CD4-positive, alpha-beta T cell (primary cell): ENCODE data around the gene RFC3. TPM values are rescaled to one million over a fixed set of nuclear protein-coding genes. Genes with fewer than 3 reads are reported as not detected.

Experiments used
- ATAC-seq: fragments of 200-7000 bp; cut with Tn5 transposase; one replicate; pipeline ENCODE4 v1.10.0; 2022; ENCODE audit warnings: mild to moderate bottlenecking; ENCODE audit not compliant: poor library complexity
- CTCF ChIA-PET: fragments of 350-600 bp; sonication (Branson Sonifier 250); formaldehyde crosslinking; loops from one replicate; lab custom pipeline; 2021; ENCODE audit warnings: antibody characterized with exemption, inconsistent platforms; lab: Charles Lee
- POLR2A ChIA-PET: fragments of 350-600 bp; sonication (Branson Sonifier 250); formaldehyde crosslinking; loops from one replicate; lab custom pipeline; 2021; ENCODE audit warnings: antibody characterized with exemption, inconsistent platforms; lab: Charles Lee
- DNase-seq, 14 experiments: peaks; one replicate each; pipeline ENCODE4 v3.0.0-alpha.2; 2013 to 2020; ENCODE audit warnings: mixed read lengths in 2 of 14
- H3K27ac ChIP-seq, 2 donors: one replicate each; pipeline versions ENCODE4 v1.5.1 to v1.7.0; 2013; ENCODE audit warnings: low read length in 2 of 2, low read depth in 1 of 2, mild to moderate bottlenecking in 1 of 2
- H3K27me3 ChIP-seq, 2 experiments: 1 replicate in 1 of 2; 2 replicates in 1 of 2; pipeline versions ENCODE4 v1.6.1 to v1.7.0; 2013; ENCODE audit warnings: low read length in 2 of 2, control low read depth in 1 of 2, mild to moderate bottlenecking in 1 of 2, moderate library complexity in 1 of 2; ENCODE audit not compliant: insufficient read depth in 2 of 2, control insufficient read depth in 1 of 2
- H3K36me3 ChIP-seq: one replicate; pipeline ENCODE4 v1.6.1; 2013; ENCODE audit warnings: low read length, control low read depth; ENCODE audit not compliant: insufficient read depth
- H3K4me1 ChIP-seq: one replicate; pipeline ENCODE4 v1.6.1; 2013; ENCODE audit warnings: low read length, control low read depth; ENCODE audit not compliant: insufficient read depth
- H3K4me3 ChIP-seq: one replicate; pipeline ENCODE4 v1.5.1; 2013; ENCODE audit warnings: mild to moderate bottlenecking, low read length, moderate library complexity
- H3K9me3 ChIP-seq, 2 experiments: 1 replicate in 1 of 2; 2 replicates in 1 of 2; pipeline versions ENCODE4 v1.6.1 to v1.7.0; 2013; ENCODE audit warnings: low read length in 2 of 2, mild to moderate bottlenecking in 2 of 2, control low read depth in 1 of 2, moderate library complexity in 1 of 2; ENCODE audit not compliant: control insufficient read depth in 1 of 2, insufficient read depth in 1 of 2
- H3K27ac Mint-ChIP-seq: one replicate; pipeline ENCODE4 v1.8.0; 2020; ENCODE audit warnings: mixed read lengths
- H3K27me3 Mint-ChIP-seq: one replicate; pipeline ENCODE4 v1.8.0; 2021; ENCODE audit warnings: mixed read lengths
- H3K36me3 Mint-ChIP-seq: one replicate; pipeline ENCODE4 v1.8.0; 2021; ENCODE audit warnings: low read depth, mixed read lengths
- H3K4me1 Mint-ChIP-seq: one replicate; pipeline ENCODE4 v1.8.0; 2021; ENCODE audit warnings: low read depth, mixed read lengths
- H3K4me3 Mint-ChIP-seq: one replicate; pipeline ENCODE4 v1.8.0; 2020; ENCODE audit warnings: mild to moderate bottlenecking, mixed read lengths
- H3K9me3 Mint-ChIP-seq: one replicate; pipeline ENCODE4 v1.8.0; 2020; ENCODE audit warnings: mixed read lengths
- intact Hi-C, 2 experiments: fragments of 100-400 bp; cut with DNase I in 1 of 2; cut with micrococcal nuclease in 1 of 2; formaldehyde crosslinking; loops; one replicate each; pipeline versions ENCODE4 v1.15.1 to v1.9.0; 2023 to 2025; cut with DNase I, micrococcal nuclease
- total RNA-seq, 174 experiments: library from RNA in 2 of 174; stranded (reverse) in 2 of 174; gene quantifications; one replicate each; pipeline ENCODE4 v1.2.3 and lab custom pipeline; 2021 to 2026
- TF ChIP-seq, protein P1 (sequence below): fragments of 200-600 bp; IDR thresholded peaks from one replicate; pipeline ENCODE4 v1.8.0; 2022; ENCODE audit warnings: antibody characterized with exemption, mild to moderate bottlenecking

The RFC3 gene
- total RNA-seq, 2 experiments from 2014 or later, result 4.5 TPM

DNA sequence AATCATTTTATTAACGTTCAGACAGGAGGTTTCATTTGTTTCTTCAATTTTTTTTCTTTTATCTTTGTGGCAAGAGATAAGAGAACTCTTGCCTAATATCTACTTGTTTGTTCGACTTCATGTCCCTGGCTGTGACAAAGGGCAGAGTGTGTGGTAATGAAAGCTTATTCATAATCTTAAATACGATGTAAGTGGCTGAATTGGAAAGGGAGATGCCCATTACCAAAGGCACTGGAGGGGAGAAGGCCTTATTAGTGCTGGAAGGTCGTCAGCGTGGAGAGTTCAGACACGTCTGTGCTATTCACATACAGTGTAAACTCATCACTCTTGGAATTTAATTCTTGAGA is 54.0 kb downstream of the RFC3 start:
- no peak for ATAC-seq
- Mint-ChIP-seq H3K9me3 (no peaks in the 10 kb centered on the region), H3K27me3 (no peaks in the 10 kb centered on the region), H3K4me1 (no peaks in the 10 kb centered on the region), H3K36me3 (no peaks in the 10 kb centered on the region), H3K27ac (no peak overlapping the region), H3K4me3 (no peak overlapping the region)
- Histone ChIP-seq H3K36me3 (no peaks in the 10 kb centered on the region), H3K9me3 (no peaks in the 10 kb centered on the region), H3K4me3 (no peak overlapping the region), H3K4me1 (no peaks in the 10 kb centered on the region), H3K27ac (no peak overlapping the region), H3K27me3 (no peaks in the 10 kb centered on the region)
- TF ChIP-seq, protein P1, sequence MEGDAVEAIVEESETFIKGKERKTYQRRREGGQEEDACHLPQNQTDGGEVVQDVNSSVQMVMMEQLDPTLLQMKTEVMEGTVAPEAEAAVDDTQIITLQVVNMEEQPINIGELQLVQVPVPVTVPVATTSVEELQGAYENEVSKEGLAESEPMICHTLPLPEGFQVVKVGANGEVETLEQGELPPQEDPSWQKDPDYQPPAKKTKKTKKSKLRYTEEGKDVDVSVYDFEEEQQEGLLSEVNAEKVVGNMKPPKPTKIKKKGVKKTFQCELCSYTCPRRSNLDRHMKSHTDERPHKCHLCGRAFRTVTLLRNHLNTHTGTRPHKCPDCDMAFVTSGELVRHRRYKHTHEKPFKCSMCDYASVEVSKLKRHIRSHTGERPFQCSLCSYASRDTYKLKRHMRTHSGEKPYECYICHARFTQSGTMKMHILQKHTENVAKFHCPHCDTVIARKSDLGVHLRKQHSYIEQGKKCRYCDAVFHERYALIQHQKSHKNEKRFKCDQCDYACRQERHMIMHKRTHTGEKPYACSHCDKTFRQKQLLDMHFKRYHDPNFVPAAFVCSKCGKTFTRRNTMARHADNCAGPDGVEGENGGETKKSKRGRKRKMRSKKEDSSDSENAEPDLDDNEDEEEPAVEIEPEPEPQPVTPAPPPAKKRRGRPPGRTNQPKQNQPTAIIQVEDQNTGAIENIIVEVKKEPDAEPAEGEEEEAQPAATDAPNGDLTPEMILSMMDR, result no peak
- CTCF ChIA-PET, result no interaction called here
- intact Hi-C loops, result no loop called here
- DNase-seq, result no peak
- POLR2A ChIA-PET, result no interaction called here

DNA sequence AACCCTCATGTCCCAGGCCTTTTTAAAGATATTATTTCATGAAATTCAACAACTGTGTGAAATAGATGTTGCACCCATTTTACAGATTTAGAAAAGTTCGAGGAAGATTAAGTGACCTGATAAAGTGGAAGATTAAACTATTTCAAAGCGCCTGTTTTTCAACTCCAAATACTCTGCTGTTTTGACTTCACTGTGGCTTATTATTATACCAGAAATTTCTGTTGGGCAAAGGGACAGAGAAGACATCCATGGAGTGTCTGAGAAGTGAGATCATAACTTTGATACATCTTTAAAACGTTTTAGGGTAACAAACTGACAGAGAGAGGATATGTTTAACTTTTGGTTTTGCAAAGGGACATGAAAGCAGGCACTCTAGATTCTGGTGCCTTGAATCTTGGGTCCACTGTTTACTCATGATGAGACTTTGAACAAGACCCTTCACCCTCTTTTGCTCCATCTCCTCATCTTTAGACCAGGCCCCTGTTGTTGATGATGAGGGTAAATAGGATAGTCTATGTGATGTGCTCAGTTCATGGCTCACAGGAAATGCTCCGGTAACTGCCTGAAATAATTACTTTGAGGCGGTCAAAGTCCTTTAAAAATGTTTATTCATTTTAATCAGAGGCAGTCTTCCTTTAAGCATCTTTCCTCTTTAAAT is 55.4 kb downstream of the RFC3 start:
- intact Hi-C loops, result no loop called here
- POLR2A ChIA-PET, result no interaction called here
- no peaks in the 10 kb centered on the region for H3K27me3 ChIP-seq
- TF ChIP-seq, protein P1, result no peak
- CTCF ChIA-PET, result no interaction called here
- no peak overlapping the region for H3K4me3 ChIP-seq
- no peak for DNase-seq
- no peaks in the 10 kb centered on the region for H3K4me1 ChIP-seq
- Mint-ChIP-seq H3K4me3 (no peak overlapping the region), H3K36me3 (no peaks in the 10 kb centered on the region), H3K9me3 (no peaks in the 10 kb centered on the region), H3K4me1 (no peaks in the 10 kb centered on the region), H3K27ac (no peak overlapping the region), H3K27me3 (no peaks in the 10 kb centered on the region)
- no peak for ATAC-seq
- no peaks in the 10 kb centered on the region for H3K36me3 ChIP-seq
- H3K27ac ChIP-seq, result no peak overlapping the region
- no peaks in the 10 kb centered on the region for H3K9me3 ChIP-seq

DNA sequence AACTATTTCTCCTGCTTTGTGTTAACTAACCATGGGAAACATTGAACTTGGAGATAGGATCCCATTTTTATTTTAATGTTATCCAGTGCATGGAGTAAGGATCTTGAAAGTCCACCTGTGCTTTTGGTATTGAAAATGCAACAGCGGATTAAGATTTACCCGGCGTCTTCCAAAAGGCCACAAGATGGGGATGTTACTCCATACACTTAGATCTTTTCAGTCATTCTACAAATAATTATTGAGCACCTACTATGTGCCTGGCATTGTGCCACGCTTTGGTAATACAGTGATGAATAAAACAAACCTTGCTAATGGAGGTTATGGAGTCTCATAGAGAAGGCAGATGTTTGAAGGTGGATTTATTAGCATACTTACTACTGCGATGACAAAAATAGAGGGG is 56.9 kb downstream of the RFC3 start:
- ATAC-seq (no peak), DNase-seq (no peak)
- TF ChIP-seq, protein P1, result no peak
- CTCF ChIA-PET, result no interaction called here
- H3K4me3 ChIP-seq, result no peak overlapping the region
- Mint-ChIP-seq H3K4me3 (no peak overlapping the region), H3K27me3 (no peaks in the 10 kb centered on the region), H3K9me3 (no peaks in the 10 kb centered on the region), H3K36me3 (no peaks in the 10 kb centered on the region), H3K4me1 (no peaks in the 10 kb centered on the region), H3K27ac (no peak overlapping the region)
- no peaks in the 10 kb centered on the region for H3K27me3 ChIP-seq
- H3K36me3 ChIP-seq, result no peaks in the 10 kb centered on the region
- no peaks in the 10 kb centered on the region for H3K4me1 ChIP-seq
- intact Hi-C loops, result no loop called here
- POLR2A ChIA-PET, result no interaction called here
- H3K9me3 ChIP-seq, result no peaks in the 10 kb centered on the region
- no peak overlapping the region for H3K27ac ChIP-seq
